ENCODE data around the gene TMEM260.
A peak's percentile ranks its signal among the peaks of the same experiment; 100 is the strongest.
"Not testable (repeated sequence)": the region's sequence is repeated elsewhere in the genome, so short reads cannot be mapped to it uniquely, and the experiment has no call there.

The TMEM260 gene

GRCh38 chr14:56659964-56660551 is 80.5 kb downstream of the TMEM260 start:
- peak; percentile 35 for DNase-seq (ENCODE audit: low read depth)
- in situ Hi-C loops (cut with HindIII; ENCODE audit: low sequenced_read_pairs), result no loop called here

DNA sequence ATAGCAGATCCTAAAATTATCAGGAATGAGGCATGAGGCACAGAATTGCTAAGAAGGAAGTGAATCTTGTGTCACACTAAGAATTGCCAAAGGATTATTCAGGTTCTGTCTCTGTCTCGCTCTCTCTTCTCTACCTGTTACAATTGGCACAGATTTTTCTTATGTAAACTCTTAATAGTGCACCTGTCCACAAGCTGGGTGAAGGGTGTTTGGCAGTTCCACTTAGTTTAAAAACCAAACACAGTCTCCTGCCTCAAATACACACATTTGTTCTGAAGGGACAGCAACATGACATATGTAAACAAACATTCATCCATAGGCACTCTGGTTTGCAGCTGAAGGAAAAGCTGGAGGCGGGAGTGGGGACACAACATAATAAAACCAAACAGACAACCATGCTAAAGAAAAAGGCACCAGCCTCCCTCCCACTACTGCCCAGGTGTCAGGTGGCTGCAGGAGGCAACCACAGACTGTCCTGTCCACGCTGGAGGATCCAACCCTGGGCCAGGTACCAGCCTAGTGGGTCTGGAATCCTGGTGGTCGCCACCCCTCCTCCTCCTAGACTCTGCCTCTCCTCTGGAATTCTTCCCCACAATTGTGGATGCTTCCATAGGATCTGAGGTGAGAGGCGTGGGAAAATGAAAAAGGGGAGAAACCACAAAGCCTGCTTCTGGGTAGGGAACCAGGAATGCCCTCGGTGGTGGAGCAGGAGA is 81.2 kb downstream of the TMEM260 start:
- in situ Hi-C loops (cut with HindIII; ENCODE audit: low sequenced_read_pairs), result no loop called here
- no peak for DNase-seq (ENCODE audit: low read depth)
- TF ChIP-seq CTCF (IDR thresholded peaks at IDR 0.05; ENCODE audit: low read depth, low read length, missing control alignments), result no peak
- H3K4me3 ChIP-seq (ENCODE audit: low read depth, low read length), result no peak overlapping the region

More at GRCh38 chr14:56659964-56660551, 80.5 kb downstream of the TMEM260 start:
- peak; percentile 69 for TF ChIP-seq CTCF (IDR thresholded peaks at IDR 0.05; ENCODE audit: low read depth, low read length, missing control alignments)
- H3K4me3 ChIP-seq (ENCODE audit: low read depth, low read length), result no peak overlapping the region

DNA sequence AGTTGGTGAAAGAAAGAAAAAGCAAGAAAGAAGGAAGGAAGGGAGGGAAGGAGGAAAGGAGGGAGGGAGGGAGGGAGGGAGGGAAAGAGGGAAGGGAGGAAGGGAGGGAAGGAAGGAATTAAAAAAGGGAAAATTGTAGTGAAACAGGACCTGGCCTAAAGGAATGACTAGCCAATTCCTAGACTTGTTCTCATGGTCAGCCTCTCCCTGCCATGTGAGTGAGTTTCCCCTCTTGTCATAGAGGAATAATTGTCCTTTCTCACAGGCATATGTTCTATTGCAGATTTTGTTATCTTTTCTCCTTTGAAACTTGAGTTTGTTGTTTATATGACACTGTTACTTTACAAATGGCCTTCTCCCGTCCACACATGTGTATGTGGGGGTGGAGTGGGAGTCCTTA is 81.9 kb downstream of the TMEM260 start:
- no peak for TF ChIP-seq CTCF (IDR thresholded peaks at IDR 0.05; ENCODE audit: low read depth, low read length, missing control alignments)
- no peak overlapping the region for H3K4me3 ChIP-seq (ENCODE audit: low read depth, low read length)
- in situ Hi-C loops (cut with HindIII; ENCODE audit: low sequenced_read_pairs), result no loop called here
- DNase-seq (ENCODE audit: low read depth), result no peak

DNA sequence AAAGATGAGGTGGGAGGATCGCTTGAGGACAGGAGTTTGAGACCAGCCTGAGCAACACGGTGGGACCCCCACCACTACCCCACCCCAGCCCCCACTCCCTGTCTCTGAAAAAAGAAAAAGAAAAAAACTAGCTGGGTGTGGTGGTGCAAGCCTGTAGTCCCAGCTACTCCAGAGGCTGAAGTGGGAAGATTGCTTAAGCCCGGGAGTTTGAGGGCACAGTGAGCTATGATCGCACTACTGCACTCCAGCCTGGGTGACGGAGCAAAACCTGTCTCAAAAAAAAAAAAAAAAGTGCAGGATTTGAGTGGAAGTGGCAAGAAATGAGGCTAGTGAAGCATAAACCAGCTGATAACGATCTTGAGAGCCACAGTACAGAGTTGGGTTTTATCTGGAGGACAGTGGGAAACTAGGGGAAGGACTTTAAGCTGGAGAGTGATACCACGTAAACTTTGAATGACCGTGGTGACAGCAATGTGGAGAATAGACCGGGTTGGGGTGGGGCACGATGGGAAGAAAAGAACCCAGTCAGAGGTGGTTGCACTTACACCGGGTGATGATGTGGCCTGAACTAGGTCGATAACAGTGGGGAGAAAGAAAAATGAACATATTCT is 85.3 kb downstream of the TMEM260 start:
- DNase-seq (ENCODE audit: low read depth), result no peak

DNA sequence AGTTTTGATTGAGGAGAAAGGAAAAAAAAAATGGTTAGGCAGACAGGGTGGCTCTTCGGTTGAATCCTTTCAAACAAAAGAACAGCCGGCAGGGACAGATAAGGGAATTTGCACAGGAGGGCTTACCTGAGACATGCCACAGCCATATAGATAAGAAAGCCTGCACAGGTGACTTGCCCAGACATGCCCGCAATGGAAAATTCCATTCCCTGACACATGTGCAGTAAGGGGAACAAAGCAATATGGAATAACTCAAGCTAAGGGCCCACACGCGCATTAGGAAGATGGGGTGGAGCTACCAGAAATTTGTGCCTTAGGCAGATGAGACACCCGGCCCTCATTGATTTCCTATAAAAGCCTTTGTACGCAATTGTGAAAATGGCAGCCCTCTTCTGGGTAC is 86.7 kb downstream of the TMEM260 start:
- no peak overlapping the region for H3K4me3 ChIP-seq (ENCODE audit: low read depth, low read length)
- TF ChIP-seq CTCF (IDR thresholded peaks at IDR 0.05; ENCODE audit: low read depth, low read length, missing control alignments), result no peak
- in situ Hi-C loops (cut with HindIII; ENCODE audit: low sequenced_read_pairs), result no loop called here
- DNase-seq (ENCODE audit: low read depth), result no peak

More for the DNA sequence above, 85.3 kb downstream of the TMEM260 start:
- H3K4me3 ChIP-seq (ENCODE audit: low read depth, low read length), result no peak overlapping the region
- in situ Hi-C loops (cut with HindIII; ENCODE audit: low sequenced_read_pairs), result no loop called here
- no peak for TF ChIP-seq CTCF (IDR thresholded peaks at IDR 0.05; ENCODE audit: low read depth, low read length, missing control alignments)

- no peak overlapping the region for H3K4me3 ChIP-seq (ENCODE audit: low read depth, low read length)
- in situ Hi-C loops (cut with HindIII; ENCODE audit: low sequenced_read_pairs), result no loop called here
- no peak for TF ChIP-seq CTCF (IDR thresholded peaks at IDR 0.05; ENCODE audit: low read depth, low read length, missing control alignments)
- peak; percentile 47 for DNase-seq (ENCODE audit: low read depth)
Observed at GRCh38 chr14:56666716-56667115, 87.1 kb downstream of the TMEM260 start.

- H3K4me3 ChIP-seq (ENCODE audit: low read depth, low read length); in situ Hi-C loops (cut with HindIII; ENCODE audit: low sequenced_read_pairs); DNase-seq (ENCODE audit: low read depth): not testable (repeated sequence)
Observed at GRCh38 chr14:56667290-56667689, 87.7 kb downstream of the TMEM260 start.
